Ovary (tissue), 9 donors: Measurements from ENCODE around the gene STK24. TPM values are rescaled to one million over a fixed set of nuclear protein-coding genes. Genes with fewer than 3 reads are reported as not detected.

Experiments
- DNase-seq, 5 donors: peaks; one replicate each; pipeline ENCODE4 v3.0.0-alpha.2; 2019 to 2020
- H3K27ac ChIP-seq, 2 donors: fragments of 200-600 bp; one replicate each; pipeline versions ENCODE4 v1.5.1 to v1.8.0; 2019 to 2022
- H3K27me3 ChIP-seq: fragments of 200-600 bp; one replicate; pipeline ENCODE4 v1.8.0; 2022
- H3K36me3 ChIP-seq: fragments of 200-600 bp; sonication (generic); one replicate; pipeline ENCODE4 v1.5.1; 2019
- H3K4me1 ChIP-seq: one replicate; pipeline ENCODE4 v1.8.1; 2013; ENCODE audit warnings: mild to moderate bottlenecking, moderate library complexity; ENCODE audit not compliant: insufficient read depth
- H3K4me3 ChIP-seq: fragments of 200-600 bp; sonication (generic); one replicate; pipeline ENCODE4 v1.5.1; 2017
- H3K9me3 ChIP-seq, 2 donors: fragments of 200-600 bp in 1 of 2; sonication (generic) in 1 of 2; one replicate each; pipeline versions ENCODE4 v1.5.1 to v1.8.1; 2013 to 2019; ENCODE audit warnings: mild to moderate bottlenecking in 1 of 2, moderate library complexity in 1 of 2
- EP300 ChIP-seq: sonication (generic); formaldehyde crosslinking; IDR thresholded peaks from one replicate; pipeline ENCODE4 v1.6.1; 2017; ENCODE audit warnings: antibody characterized with exemption
- POLR2A ChIP-seq: fragments of 450-650 bp; IDR thresholded peaks from one replicate; pipeline ENCODE4 v1.6.1; 2017; ENCODE audit warnings: antibody characterized with exemption, mild to moderate bottlenecking, moderate library complexity
- WGBS, 3 donors: extraction: QIAGEN DNeasy Blood & Tissue Kit in 1 of 3; methylation state at CpG; one replicate each; pipeline versions ENCODE4 v1.1.5 to v1.1.7; 2013 to 2017; 5-methylcytosine and 5-hydroxymethylcytosine counted together
- intact Hi-C, 4 donors: fragments of 100-400 bp; cut with DNase I; formaldehyde crosslinking; loops; one replicate each; pipeline versions ENCODE4 v1.11.0 to v1.15.1; 2022 to 2023
- polyA plus RNA-seq, 2 donors: library from polyadenylated mRNA; stranded (reverse); fragments of 200-250 nt in 1 of 2; fragments of 350-450 nt in 1 of 2; fragmentation: Illumina TruSeq in 1 of 2; extraction: RNeasy Lipid Tissue Mini Kit (QIAGEN cat#74804) in 1 of 2; gene quantifications; one replicate each; pipeline ENCODE4 v1.2.3, GENCODE V29; 2013 to 2014
- total RNA-seq, 7 donors: library from RNA; depleted of rRNA in 2 of 7; stranded (reverse); fragments of >200 nt in 2 of 7; fragmentation: NEBNext Ultra II Directional in 3 of 7; extraction: Animal tissue kit (Norgen Biotek cat#: 25700) in 3 of 7; gene quantifications; one replicate each; pipeline versions ENCODE4 v1.1.0 to v1.2.4, GENCODE V29; 2016 to 2023
- TF ChIP-seq, protein P1 (sequence below), 3 donors: fragments of 450-650 bp in 2 of 3; fragments of 200-600 bp in 1 of 3; IDR thresholded peaks; one replicate each; pipeline versions ENCODE4 v1.5.1 to v1.8.0; 2016 to 2022; ENCODE audit warnings: antibody characterized with exemption in 3 of 3, mild to moderate bottlenecking in 1 of 3
- donor health status: DM: no; HTN: no; CAD: no; lungs with moderate emphysema.
- donor health status: DM: no; HTN: no; CAD: no.
- donor health status: Bipolar disorder and iron deficiency.
- donor health status: DM: yes; HTN: yes; CAD: no.
- donor health status: DM: no; HTN: no; CAD: no.
- donor health status: DM: yes; HTN: yes; CAD: no.

STK24 gene
- total and polyA plus RNA-seq, 9 donors: 34.0 to 153 (median 60.6) TPM

GRCh38 chr13:98537740-98538139 is 39.2 kb downstream of the STK24 start:
- intact Hi-C loops: no loop called here
- no peaks in the 10 kb centered on the region for H3K9me3 ChIP-seq
- H3K27me3 ChIP-seq: no peaks in the 10 kb centered on the region
- H3K36me3 ChIP-seq: no peaks in the 10 kb centered on the region
- peaks cover 20% of the 10 kb centered on the region for H3K4me1 ChIP-seq
- DNase-seq: no peak
- H3K27ac ChIP-seq: no peak overlapping the region
- no peak overlapping the region for H3K4me3 ChIP-seq
- TF ChIP-seq EP300 (no peak), POLR2A (no peak)
- TF ChIP-seq, protein P1, sequence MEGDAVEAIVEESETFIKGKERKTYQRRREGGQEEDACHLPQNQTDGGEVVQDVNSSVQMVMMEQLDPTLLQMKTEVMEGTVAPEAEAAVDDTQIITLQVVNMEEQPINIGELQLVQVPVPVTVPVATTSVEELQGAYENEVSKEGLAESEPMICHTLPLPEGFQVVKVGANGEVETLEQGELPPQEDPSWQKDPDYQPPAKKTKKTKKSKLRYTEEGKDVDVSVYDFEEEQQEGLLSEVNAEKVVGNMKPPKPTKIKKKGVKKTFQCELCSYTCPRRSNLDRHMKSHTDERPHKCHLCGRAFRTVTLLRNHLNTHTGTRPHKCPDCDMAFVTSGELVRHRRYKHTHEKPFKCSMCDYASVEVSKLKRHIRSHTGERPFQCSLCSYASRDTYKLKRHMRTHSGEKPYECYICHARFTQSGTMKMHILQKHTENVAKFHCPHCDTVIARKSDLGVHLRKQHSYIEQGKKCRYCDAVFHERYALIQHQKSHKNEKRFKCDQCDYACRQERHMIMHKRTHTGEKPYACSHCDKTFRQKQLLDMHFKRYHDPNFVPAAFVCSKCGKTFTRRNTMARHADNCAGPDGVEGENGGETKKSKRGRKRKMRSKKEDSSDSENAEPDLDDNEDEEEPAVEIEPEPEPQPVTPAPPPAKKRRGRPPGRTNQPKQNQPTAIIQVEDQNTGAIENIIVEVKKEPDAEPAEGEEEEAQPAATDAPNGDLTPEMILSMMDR (IDR thresholded peaks at IDR 0.05): no peak
- 86 to 98% (median 97%) methylated on average over 6 of the region's 6 CpGs for WGBS, 3 donors

DNA sequence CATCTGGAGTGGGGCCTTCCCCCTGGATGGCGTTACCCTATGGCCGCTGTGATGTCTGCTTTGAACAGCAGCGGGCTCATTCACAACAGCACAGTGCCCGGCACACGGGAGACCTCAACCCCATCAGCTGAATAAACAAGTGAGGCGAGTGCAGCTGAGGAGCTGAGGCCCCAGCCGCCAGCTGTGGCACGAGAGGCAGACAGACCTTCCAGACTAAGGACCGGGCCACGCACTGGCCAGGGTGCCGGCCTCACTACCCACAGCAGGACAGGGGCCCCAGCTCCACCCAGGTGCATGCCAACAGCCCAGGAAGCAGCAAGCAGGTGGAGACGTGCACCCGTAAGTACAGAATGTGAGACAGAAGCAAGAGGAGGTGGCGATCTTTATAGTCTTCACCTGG is 39.6 kb downstream of the STK24 start:
- H3K27me3 ChIP-seq: no peaks in the 10 kb centered on the region
- TF ChIP-seq EP300 (no peak), POLR2A (no peak)
- TF ChIP-seq, protein P1 (IDR thresholded peaks at IDR 0.05): no peak
- WGBS, 3 donors: 91 to 93% (median 92%) methylated on average over 14 of the region's 14 CpGs
- H3K4me1 ChIP-seq: peaks cover 17% of the 10 kb centered on the region
- no peaks in the 10 kb centered on the region for H3K36me3 ChIP-seq
- DNase-seq: no peak
- no peaks in the 10 kb centered on the region for H3K9me3 ChIP-seq
- H3K27ac ChIP-seq: no peak overlapping the region
- intact Hi-C loops: no loop called here
- H3K4me3 ChIP-seq: no peak overlapping the region

DNA sequence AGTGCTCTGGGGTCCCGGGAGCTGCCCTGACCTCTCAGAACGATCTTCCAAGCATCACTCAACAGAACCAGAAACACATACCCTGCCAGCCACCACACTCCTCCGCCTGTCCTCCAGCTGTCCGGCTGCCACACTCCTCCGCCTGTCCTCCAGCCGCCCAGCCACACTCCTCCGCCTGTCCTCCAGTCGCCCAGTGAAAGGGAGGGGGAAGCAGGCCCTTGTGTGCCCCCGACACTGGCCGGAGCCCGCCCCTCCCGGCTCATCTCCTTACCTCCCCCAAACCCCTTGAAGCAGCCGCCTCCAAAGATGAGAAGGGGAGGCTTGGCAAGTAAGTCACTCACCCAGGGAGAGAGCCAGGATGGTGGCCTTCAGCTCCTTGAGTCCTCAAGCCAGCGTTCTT is 40.2 kb downstream of the STK24 start:
- Histone ChIP-seq H3K4me3 (no peak overlapping the region), H3K4me1 (peaks cover 18% of the 10 kb centered on the region), H3K27me3 (no peaks in the 10 kb centered on the region), H3K27ac (no peak overlapping the region), H3K36me3 (no peaks in the 10 kb centered on the region), H3K9me3 (no peaks in the 10 kb centered on the region)
- WGBS, 3 donors: 51 to 62% (median 54%) methylated on average over 14 of the region's 14 CpGs
- intact Hi-C loops: no loop called here
- DNase-seq: no peak
- TF ChIP-seq, protein P1 (IDR thresholded peaks at IDR 0.05): no peak
- TF ChIP-seq POLR2A (no peak), EP300 (no peak)

DNA sequence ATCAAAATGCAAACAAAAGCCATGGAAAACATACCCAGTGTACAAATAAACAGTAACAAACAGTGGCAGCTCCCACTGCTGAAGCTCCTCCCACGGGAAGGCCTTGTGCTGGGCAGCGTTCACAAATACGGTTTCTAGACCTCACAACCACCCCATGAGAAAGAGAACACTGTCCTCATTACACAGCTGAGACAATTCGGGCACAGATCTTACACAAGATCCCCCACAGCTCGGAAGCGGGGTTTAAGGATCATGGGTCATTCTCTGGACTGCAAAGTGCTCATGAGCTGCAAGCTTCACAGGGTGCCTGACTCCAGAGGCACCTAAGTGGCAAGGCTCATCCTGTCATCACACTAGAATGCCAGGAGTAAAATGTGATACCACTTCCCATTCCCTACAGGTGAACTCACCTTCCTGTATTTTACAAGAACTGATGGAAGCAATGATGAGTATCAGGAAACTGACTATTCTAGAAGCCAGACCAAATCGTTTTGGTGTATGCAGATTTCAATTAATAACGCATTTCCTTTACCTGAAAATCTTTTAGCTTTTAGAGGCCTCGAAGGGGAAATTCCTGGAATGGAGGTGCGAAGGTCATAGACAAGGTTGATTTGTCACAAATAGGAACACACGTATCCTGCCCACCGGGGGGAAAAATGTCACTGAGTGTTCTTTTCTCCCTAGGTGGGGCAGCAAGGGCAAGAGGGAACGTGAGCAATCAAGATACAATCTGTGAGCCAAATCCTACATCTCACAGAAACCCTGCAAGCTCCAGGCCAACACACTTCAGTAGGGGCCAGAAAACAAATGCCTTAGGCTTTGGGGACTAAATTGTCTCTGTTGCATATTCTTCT is 41.2 kb downstream of the STK24 start:
- no peak for DNase-seq
- Histone ChIP-seq H3K4me1 (peaks cover 17% of the 10 kb centered on the region), H3K9me3 (no peaks in the 10 kb centered on the region), H3K4me3 (no peak overlapping the region), H3K36me3 (no peaks in the 10 kb centered on the region), H3K27ac (no peak overlapping the region), H3K27me3 (no peaks in the 10 kb centered on the region)
- TF ChIP-seq EP300 (no peak), POLR2A (no peak)
- TF ChIP-seq, protein P1 (IDR thresholded peaks at IDR 0.05): no peak
- WGBS, 3 donors: 69 to 77% (median 75%) methylated on average over 13 of the region's 13 CpGs
- intact Hi-C loops: no loop called here
